Mesenteric fat pad (tissue), 1 donor: Measurements from ENCODE around the gene LAMA4. TPM values are rescaled to one million over a fixed set of nuclear protein-coding genes. Genes with fewer than 3 reads are reported as not detected.

Experiments
- DNase-seq: peaks from one replicate; pipeline ENCODE4 v3.0.0-alpha.2; 2020; ENCODE audit warnings: low spot score
- total RNA-seq: library from RNA; stranded (reverse); fragmentation: NEBNext Ultra II Directional; extraction: Animal tissue kit (Norgen Biotek cat#: 25700); gene quantifications from one replicate; pipeline ENCODE4 v1.2.1, GENCODE V29; 2021
- donor health status: DM: yes; HTN: yes; CAD: no.

The LAMA4 gene
- total RNA-seq, 1 donor from 2014 or later = 418 TPM

- no peak for DNase-seq
Observed at GRCh38 chr6:112274774-112275173, 20.4 kb upstream of the LAMA4 start.

GRCh38 chr6:112272799-112273198, 18.4 kb upstream of the LAMA4 start:
- DNase-seq = no peak

- no peak for DNase-seq
Observed at GRCh38 chr6:112270756-112271155, 16.4 kb upstream of the LAMA4 start.

- no peak for DNase-seq
Observed at GRCh38 chr6:112269979-112270566, 15.7 kb upstream of the LAMA4 start.

- DNase-seq = no peak
Observed at GRCh38 chr6:112269114-112269513, 14.7 kb upstream of the LAMA4 start.

- no peak for DNase-seq
Observed at GRCh38 chr6:112268654-112269053, 14.3 kb upstream of the LAMA4 start.

- no peak for DNase-seq
Observed at GRCh38 chr6:112268019-112268418, 13.7 kb upstream of the LAMA4 start.

GRCh38 chr6:112266331-112266730, 12.0 kb upstream of the LAMA4 start:
- no peak for DNase-seq

GRCh38 chr6:112259337-112259675, 4.9 kb upstream of the LAMA4 start:
- no peak for DNase-seq

GRCh38 chr6:112258642-112259336, 4.4 kb upstream of the LAMA4 start:
- DNase-seq = no peak

- no peak for DNase-seq
Observed at GRCh38 chr6:112257178-112257855, 3.0 kb upstream of the LAMA4 start.

- DNase-seq = no peak
Observed at GRCh38 chr6:112254921-112255320, 554 bp upstream of the LAMA4 start.

GRCh38 chr6:112253498-112253840, 898 bp downstream of the LAMA4 start:
- no peak for DNase-seq

GRCh38 chr6:112252571-112253497, 1.5 kb downstream of the LAMA4 start:
- DNase-seq = no peak

GRCh38 chr6:112251171-112251875, 3.0 kb downstream of the LAMA4 start:
- no peak for DNase-seq

- no peak for DNase-seq
Observed at GRCh38 chr6:112249489-112249888, 4.9 kb downstream of the LAMA4 start.

- DNase-seq = no peak
Observed at GRCh38 chr6:112247275-112247674, 7.1 kb downstream of the LAMA4 start.

GRCh38 chr6:112245511-112246203, 8.7 kb downstream of the LAMA4 start:
- DNase-seq = no peak

GRCh38 chr6:112243861-112244827, 10.2 kb downstream of the LAMA4 start:
- DNase-seq = no peak
